Measurements from ENCODE around the gene ANLN. TPM values are rescaled to one million over a fixed set of nuclear protein-coding genes. Genes with fewer than 3 reads are reported as not detected.

Gene ANLN
- total and polyA plus RNA-seq, 9 of the 15 experiments (the other 6 are each of a cell fraction or from before 2014, with no cell fraction given): 18.1 to 66.2 (median 38.7) TPM

DNA sequence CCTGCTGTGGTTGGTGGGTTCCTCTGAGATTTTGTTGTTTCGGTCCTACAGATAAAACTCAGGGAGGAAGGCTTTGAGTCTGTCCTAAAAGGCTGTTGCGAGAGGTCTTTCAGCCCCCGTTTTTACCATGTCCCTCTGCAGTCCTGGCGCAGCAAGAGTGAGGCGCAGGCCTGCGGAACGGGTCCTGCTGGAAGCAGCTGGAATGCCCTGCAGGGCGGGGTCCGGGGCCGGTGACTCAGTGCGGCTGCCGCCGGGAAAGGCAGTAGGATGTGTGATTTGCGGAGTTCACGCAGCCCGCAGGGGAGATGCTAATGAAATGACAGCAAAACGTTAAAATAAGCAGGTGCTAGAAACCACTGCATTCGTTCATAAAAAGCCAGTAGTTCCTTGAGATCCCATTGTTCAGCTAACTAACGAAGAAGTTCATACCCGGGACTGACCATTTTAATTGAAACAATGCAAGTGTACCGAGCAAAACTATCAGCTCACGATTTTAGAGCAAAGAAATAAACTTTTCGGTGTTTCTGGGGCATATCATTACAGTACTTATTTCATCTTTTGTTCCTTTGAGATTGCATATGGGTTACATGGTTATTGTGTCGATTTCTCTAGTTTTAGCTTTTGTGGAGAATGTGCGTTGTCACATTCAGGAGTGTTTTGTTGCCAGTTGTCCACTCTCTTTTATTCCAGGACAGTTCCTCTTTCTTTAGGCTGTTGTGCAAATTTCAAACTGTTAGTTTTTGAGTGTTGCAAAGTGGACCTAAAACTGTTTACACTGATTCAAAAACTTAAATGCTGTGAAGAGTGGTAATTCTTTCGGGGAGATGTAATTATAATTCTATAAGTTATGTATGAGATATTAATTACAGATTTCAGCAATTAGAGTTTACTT is 783 bp downstream of the ANLN start (continued):
- TF ChIP-seq, protein P1, sequence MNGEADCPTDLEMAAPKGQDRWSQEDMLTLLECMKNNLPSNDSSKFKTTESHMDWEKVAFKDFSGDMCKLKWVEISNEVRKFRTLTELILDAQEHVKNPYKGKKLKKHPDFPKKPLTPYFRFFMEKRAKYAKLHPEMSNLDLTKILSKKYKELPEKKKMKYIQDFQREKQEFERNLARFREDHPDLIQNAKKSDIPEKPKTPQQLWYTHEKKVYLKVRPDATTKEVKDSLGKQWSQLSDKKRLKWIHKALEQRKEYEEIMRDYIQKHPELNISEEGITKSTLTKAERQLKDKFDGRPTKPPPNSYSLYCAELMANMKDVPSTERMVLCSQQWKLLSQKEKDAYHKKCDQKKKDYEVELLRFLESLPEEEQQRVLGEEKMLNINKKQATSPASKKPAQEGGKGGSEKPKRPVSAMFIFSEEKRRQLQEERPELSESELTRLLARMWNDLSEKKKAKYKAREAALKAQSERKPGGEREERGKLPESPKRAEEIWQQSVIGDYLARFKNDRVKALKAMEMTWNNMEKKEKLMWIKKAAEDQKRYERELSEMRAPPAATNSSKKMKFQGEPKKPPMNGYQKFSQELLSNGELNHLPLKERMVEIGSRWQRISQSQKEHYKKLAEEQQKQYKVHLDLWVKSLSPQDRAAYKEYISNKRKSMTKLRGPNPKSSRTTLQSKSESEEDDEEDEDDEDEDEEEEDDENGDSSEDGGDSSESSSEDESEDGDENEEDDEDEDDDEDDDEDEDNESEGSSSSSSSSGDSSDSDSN (IDR thresholded peaks at IDR 0.05; ENCODE audit: borderline replicate concordance in 1 of 2, low read depth in 2 of 2, low read length in 2 of 2): peak; percentile 61 to 83; a peak in 2 of 4 replicates
- TF ChIP-seq POLR2AphosphoS5 (IDR thresholded peaks at IDR 0.05; ENCODE audit: control insufficient read depth, insufficient read depth, low read depth, low read length) (peak; percentile 52; the same call in 1 of the 2 replicates), TEAD2 (tag; IDR thresholded peaks at IDR 0.05) (0 out of 2 replicates have a peak, but pooled peaks have one; percentile 44), ZNF830 (CRISPR knock-in tag; IDR thresholded peaks at IDR 0.05) (no peak), CEBPG (CRISPR knock-in tag; IDR thresholded peaks at IDR 0.05) (no peak), CEBPG (tag; conservative IDR thresholded peaks at IDR 0.05 in 1 of 2, IDR thresholded peaks at IDR 0.05 in 1 of 2) (0 out of 4 replicates have a peak, but pooled peaks have one; percentile 18 to 39), DACH1 (IDR thresholded peaks at IDR 0.05; ENCODE audit: partially characterized antibody) (peak; percentile 60), ZC3H8 (IDR thresholded peaks at IDR 0.05) (no peak), CTBP1 (IDR thresholded peaks at IDR 0.05; ENCODE audit: borderline replicate concordance) (peak; percentile 62)
- TF ChIP-seq, protein P2, sequence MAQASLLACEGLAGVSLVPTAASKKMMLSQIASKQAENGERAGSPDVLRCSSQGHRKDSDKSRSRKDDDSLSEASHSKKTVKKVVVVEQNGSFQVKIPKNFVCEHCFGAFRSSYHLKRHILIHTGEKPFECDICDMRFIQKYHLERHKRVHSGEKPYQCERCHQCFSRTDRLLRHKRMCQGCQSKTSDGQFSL (CRISPR knock-in tag; IDR thresholded peaks at IDR 0.05): no peak; the same call in 1 of the 2 replicates
- TF ChIP-seq, protein P2 (tag; IDR thresholded peaks at IDR 0.05): no peak
- TF ChIP-seq, protein P3, sequence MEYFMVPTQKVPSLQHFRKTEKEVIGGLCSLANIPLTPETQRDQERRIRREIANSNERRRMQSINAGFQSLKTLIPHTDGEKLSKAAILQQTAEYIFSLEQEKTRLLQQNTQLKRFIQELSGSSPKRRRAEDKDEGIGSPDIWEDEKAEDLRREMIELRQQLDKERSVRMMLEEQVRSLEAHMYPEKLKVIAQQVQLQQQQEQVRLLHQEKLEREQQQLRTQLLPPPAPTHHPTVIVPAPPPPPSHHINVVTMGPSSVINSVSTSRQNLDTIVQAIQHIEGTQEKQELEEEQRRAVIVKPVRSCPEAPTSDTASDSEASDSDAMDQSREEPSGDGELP (CRISPR knock-in tag; IDR thresholded peaks at IDR 0.05; ENCODE audit: borderline replicate concordance): peak; percentile 98
- TF ChIP-seq, protein P4, sequence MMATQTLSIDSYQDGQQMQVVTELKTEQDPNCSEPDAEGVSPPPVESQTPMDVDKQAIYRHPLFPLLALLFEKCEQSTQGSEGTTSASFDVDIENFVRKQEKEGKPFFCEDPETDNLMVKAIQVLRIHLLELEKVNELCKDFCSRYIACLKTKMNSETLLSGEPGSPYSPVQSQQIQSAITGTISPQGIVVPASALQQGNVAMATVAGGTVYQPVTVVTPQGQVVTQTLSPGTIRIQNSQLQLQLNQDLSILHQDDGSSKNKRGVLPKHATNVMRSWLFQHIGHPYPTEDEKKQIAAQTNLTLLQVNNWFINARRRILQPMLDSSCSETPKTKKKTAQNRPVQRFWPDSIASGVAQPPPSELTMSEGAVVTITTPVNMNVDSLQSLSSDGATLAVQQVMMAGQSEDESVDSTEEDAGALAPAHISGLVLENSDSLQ (IDR thresholded peaks at IDR 0.05): no peak
- TF ChIP-seq, protein P5, sequence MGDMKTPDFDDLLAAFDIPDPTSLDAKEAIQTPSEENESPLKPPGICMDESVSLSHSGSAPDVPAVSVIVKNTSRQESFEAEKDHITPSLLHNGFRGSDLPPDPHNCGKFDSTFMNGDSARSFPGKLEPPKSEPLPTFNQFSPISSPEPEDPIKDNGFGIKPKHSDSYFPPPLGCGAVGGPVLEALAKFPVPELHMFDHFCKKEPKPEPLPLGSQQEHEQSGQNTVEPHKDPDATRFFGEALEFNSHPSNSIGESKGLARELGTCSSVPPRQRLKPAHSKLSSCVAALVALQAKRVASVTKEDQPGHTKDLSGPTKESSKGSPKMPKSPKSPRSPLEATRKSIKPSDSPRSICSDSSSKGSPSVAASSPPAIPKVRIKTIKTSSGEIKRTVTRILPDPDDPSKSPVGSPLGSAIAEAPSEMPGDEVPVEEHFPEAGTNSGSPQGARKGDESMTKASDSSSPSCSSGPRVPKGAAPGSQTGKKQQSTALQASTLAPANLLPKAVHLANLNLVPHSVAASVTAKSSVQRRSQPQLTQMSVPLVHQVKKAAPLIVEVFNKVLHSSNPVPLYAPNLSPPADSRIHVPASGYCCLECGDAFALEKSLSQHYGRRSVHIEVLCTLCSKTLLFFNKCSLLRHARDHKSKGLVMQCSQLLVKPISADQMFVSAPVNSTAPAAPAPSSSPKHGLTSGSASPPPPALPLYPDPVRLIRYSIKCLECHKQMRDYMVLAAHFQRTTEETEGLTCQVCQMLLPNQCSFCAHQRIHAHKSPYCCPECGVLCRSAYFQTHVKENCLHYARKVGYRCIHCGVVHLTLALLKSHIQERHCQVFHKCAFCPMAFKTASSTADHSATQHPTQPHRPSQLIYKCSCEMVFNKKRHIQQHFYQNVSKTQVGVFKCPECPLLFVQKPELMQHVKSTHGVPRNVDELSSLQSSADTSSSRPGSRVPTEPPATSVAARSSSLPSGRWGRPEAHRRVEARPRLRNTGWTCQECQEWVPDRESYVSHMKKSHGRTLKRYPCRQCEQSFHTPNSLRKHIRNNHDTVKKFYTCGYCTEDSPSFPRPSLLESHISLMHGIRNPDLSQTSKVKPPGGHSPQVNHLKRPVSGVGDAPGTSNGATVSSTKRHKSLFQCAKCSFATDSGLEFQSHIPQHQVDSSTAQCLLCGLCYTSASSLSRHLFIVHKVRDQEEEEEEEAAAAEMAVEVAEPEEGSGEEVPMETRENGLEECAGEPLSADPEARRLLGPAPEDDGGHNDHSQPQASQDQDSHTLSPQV (IDR thresholded peaks at IDR 0.05): no peak
